Activated gamma-delta T cell treated with anti-CD3 and anti-CD28 coated beads, Interleukin-2, amount 50 U/mL, for 16 hours (primary cell): ENCODE data around the gene KIN.
"Not testable (repeated sequence)": the region's sequence is repeated elsewhere in the genome, so short reads cannot be mapped to it uniquely, and the experiment has no call there.

Experiments
- DNase-seq: peaks from one replicate; pipeline ENCODE4 v3.0.0-alpha.2; 2020; ENCODE audit warnings: low read depth

Gene KIN

GRCh38 chr10:7722927-7723529 is 64.8 kb downstream of the KIN start:
- no peak for DNase-seq

GRCh38 chr10:7720478-7720877 is 67.3 kb downstream of the KIN start:
- no peak for DNase-seq

- no peak for DNase-seq
Measured at GRCh38 chr10:7718685-7719084, 69.1 kb downstream of the KIN start.

- DNase-seq: no peak
Measured at GRCh38 chr10:7717767-7718166, 70.0 kb downstream of the KIN start.

GRCh38 chr10:7715515-7715914 is 72.3 kb downstream of the KIN start:
- DNase-seq: no peak

GRCh38 chr10:7711075-7711474 is 76.7 kb downstream of the KIN start:
- DNase-seq: not testable (repeated sequence)

- no peak for DNase-seq
Measured at GRCh38 chr10:7710446-7710845, 77.3 kb downstream of the KIN start.

- no peak for DNase-seq
Measured at GRCh38 chr10:7708832-7709231, 79.0 kb downstream of the KIN start.

GRCh38 chr10:7707858-7708622 is 79.8 kb downstream of the KIN start:
- no peak for DNase-seq

- DNase-seq: no peak
Measured at GRCh38 chr10:7707102-7707501, 80.7 kb downstream of the KIN start.

- DNase-seq: no peak
Measured at GRCh38 chr10:7706534-7707073, 81.2 kb downstream of the KIN start.

GRCh38 chr10:7705341-7705740 is 82.5 kb downstream of the KIN start:
- DNase-seq: no peak

GRCh38 chr10:7704071-7705016 is 83.4 kb downstream of the KIN start:
- no peak for DNase-seq

GRCh38 chr10:7703140-7703539 is 84.7 kb downstream of the KIN start, which contains the start of gene ITIH2:
TSS of gene ITIH2 (plus strand) at chr10:7703316. CDS start at chr10:7703435, 119 bp downstream.
- DNase-seq: no peak

- DNase-seq: no peak
Measured at GRCh38 chr10:7702288-7702812, 85.4 kb downstream of the KIN start.

GRCh38 chr10:7701158-7701742 is 86.5 kb downstream of the KIN start:
- no peak for DNase-seq
